ENCODE results near the gene THSD4.

The THSD4 gene

DNA sequence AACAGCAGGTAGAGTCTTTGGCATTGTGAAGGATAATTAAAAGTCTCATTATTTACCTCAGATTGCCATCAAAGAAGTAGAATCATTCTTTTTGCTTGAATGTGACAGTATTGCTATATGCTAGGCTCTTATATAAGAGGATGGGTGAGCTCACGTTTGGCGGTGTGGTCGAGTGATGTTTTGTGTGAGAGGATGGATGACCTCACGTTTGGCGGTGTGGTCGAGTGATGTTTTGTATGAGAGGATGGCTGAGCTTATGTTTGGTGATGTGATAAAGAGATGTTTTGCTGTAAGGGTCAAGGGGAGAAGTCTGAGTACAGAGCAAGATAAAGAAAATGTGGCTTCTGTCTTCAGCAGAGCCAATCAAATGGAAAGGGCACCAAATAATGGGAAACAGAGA is 395.5 kb downstream of the THSD4 start:
- Histone ChIP-seq H3K4me3 (ENCODE audit: low read depth in 1 of 5, low read length in 5 of 5) (no peak overlapping the region), H3K9ac (ENCODE audit: low read length in 5 of 5) (no peak overlapping the region), H3K9me3 (ENCODE audit: control insufficient read depth in 5 of 5, low read length in 5 of 5) (no peaks in the 10 kb centered on the region), H3K27me3 (ENCODE audit: control insufficient read depth in 5 of 5, insufficient read depth in 4 of 5, low read length in 5 of 5) (peaks cover 0 to 10% (median 3%) of the 10 kb centered on the region in 5 donors), H3K36me3 (ENCODE audit: control insufficient read depth in 5 of 5, insufficient read depth in 5 of 5, low read length in 5 of 5) (no peaks in the 10 kb centered on the region), H3K4me1 (ENCODE audit: control insufficient read depth in 5 of 5, insufficient read depth in 5 of 5, low read length in 5 of 5) (no peaks in the 10 kb centered on the region), H3K27ac (ENCODE audit: low read depth, low read length) (no peak overlapping the region)

DNA sequence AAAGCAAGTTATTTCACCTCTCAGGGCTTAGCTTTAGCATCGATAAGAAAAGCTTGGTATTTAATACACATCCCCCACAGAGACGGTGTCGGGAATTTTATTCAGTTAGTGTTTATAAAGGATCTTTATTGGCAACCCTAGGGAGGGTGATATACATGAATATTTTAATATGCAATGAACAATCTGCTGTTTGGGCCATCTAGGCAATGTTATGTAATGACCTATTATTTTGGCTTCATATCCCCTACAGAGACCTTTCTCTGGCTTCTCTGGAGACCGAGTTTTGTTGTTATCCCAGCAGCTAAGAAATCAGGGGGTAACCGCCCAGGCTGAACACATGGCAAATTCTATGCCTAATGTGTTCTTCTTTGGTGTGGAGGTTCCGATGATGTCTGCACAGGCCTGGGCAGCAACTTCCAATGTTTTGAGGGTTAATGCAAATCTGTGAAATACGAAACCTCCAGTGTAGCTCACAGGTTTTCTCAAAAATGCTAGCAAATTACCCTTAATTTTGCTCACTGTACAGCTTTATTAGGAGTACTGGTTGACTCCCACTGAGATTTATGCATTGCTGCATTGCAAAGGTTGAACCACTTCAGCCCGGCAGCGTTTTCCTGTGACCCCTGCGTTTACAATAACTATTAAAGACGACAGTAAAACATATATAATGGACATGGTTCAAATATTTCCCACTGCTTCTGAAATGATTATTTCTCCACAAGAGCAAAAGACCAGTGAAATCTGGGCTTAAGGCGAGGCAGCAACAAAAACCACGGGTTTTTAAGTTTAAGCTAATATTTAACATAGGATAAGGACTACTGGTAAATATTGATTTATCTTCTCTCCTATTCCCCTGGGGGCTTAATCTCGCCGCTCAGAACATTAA is 396.8 kb downstream of the THSD4 start:
- Histone ChIP-seq H3K9me3 (ENCODE audit: control insufficient read depth in 5 of 5, low read length in 5 of 5) (no peaks in the 10 kb centered on the region), H3K9ac (ENCODE audit: low read length in 5 of 5) (no peak overlapping the region), H3K4me1 (ENCODE audit: control insufficient read depth in 5 of 5, insufficient read depth in 5 of 5, low read length in 5 of 5) (no peaks in the 10 kb centered on the region), H3K27ac (ENCODE audit: low read depth, low read length) (no peak overlapping the region), H3K36me3 (ENCODE audit: control insufficient read depth in 5 of 5, insufficient read depth in 5 of 5, low read length in 5 of 5) (no peaks in the 10 kb centered on the region), H3K27me3 (ENCODE audit: control insufficient read depth in 5 of 5, insufficient read depth in 4 of 5, low read length in 5 of 5) (peaks cover 0 to 10% (median 3%) of the 10 kb centered on the region in 5 donors), H3K4me3 (ENCODE audit: low read depth in 1 of 5, low read length in 5 of 5) (no peak overlapping the region)

DNA sequence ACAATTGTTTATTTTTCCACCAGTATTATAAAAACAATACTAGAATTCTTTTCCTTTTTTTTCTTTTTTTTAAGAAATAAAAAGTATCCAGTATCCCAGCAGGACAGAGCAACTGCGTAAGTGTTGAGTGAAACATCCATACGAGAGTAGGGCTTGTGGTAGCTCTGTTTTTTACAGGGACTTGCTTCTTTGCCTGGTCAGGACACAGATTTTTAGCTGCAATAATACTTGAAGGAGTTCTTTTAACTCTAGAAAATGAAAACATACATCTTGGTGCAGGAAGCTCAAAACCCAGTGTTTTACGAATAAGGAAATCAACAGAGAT is 397.4 kb downstream of the THSD4 start:
- no peaks in the 10 kb centered on the region for H3K36me3 ChIP-seq (ENCODE audit: control insufficient read depth in 5 of 5, insufficient read depth in 5 of 5, low read length in 5 of 5)
- no peak overlapping the region for H3K9ac ChIP-seq (ENCODE audit: low read length in 5 of 5)
- no peaks in the 10 kb centered on the region for H3K9me3 ChIP-seq (ENCODE audit: control insufficient read depth in 5 of 5, low read length in 5 of 5)
- H3K4me1 ChIP-seq (ENCODE audit: control insufficient read depth in 5 of 5, insufficient read depth in 5 of 5, low read length in 5 of 5): no peaks in the 10 kb centered on the region
- H3K4me3 ChIP-seq (ENCODE audit: low read depth in 1 of 5, low read length in 5 of 5): no peak overlapping the region
- no peak overlapping the region for H3K27ac ChIP-seq (ENCODE audit: low read depth, low read length)
- peaks cover 0 to 10% (median 3%) of the 10 kb centered on the region in 5 donors for H3K27me3 ChIP-seq (ENCODE audit: control insufficient read depth in 5 of 5, insufficient read depth in 4 of 5, low read length in 5 of 5)

GRCh38 chr15:71515375-71516186 is 400.3 kb downstream of the THSD4 start:
- Histone ChIP-seq H3K36me3 (ENCODE audit: control insufficient read depth in 5 of 5, insufficient read depth in 5 of 5, low read length in 5 of 5) (no peaks in the 10 kb centered on the region), H3K9me3 (ENCODE audit: control insufficient read depth in 5 of 5, low read length in 5 of 5) (no peaks in the 10 kb centered on the region), H3K4me1 (ENCODE audit: control insufficient read depth in 5 of 5, insufficient read depth in 5 of 5, low read length in 5 of 5) (no peaks in the 10 kb centered on the region), H3K4me3 (ENCODE audit: low read depth in 1 of 5, low read length in 5 of 5) (no peak overlapping the region), H3K27ac (ENCODE audit: low read depth, low read length) (no peak overlapping the region), H3K9ac (ENCODE audit: low read length in 5 of 5) (no peak overlapping the region), H3K27me3 (ENCODE audit: control insufficient read depth in 5 of 5, insufficient read depth in 4 of 5, low read length in 5 of 5) (peaks cover 0 to 10% (median 3%) of the 10 kb centered on the region in 5 donors)

- Histone ChIP-seq H3K4me1 (ENCODE audit: control insufficient read depth in 5 of 5, insufficient read depth in 5 of 5, low read length in 5 of 5) (no peaks in the 10 kb centered on the region), H3K4me3 (ENCODE audit: low read depth in 1 of 5, low read length in 5 of 5) (no peak overlapping the region), H3K27me3 (ENCODE audit: control insufficient read depth in 5 of 5, insufficient read depth in 4 of 5, low read length in 5 of 5) (peaks cover 3 to 12% (median 3%) of the 10 kb centered on the region in 5 donors), H3K9ac (ENCODE audit: low read length in 5 of 5) (no peak overlapping the region), H3K9me3 (ENCODE audit: control insufficient read depth in 5 of 5, low read length in 5 of 5) (no peaks in the 10 kb centered on the region), H3K27ac (ENCODE audit: low read depth, low read length) (no peak overlapping the region), H3K36me3 (ENCODE audit: control insufficient read depth in 5 of 5, insufficient read depth in 5 of 5, low read length in 5 of 5) (no peaks in the 10 kb centered on the region)
Observed at GRCh38 chr15:71517751-71518150, 402.5 kb downstream of the THSD4 start.

- H3K9ac ChIP-seq (ENCODE audit: low read length in 5 of 5): no peak overlapping the region
- no peak overlapping the region for H3K27ac ChIP-seq (ENCODE audit: low read depth, low read length)
- no peaks in the 10 kb centered on the region for H3K36me3 ChIP-seq (ENCODE audit: control insufficient read depth in 5 of 5, insufficient read depth in 5 of 5, low read length in 5 of 5)
- H3K9me3 ChIP-seq (ENCODE audit: control insufficient read depth in 5 of 5, low read length in 5 of 5): no peaks in the 10 kb centered on the region
- no peak overlapping the region for H3K4me3 ChIP-seq (ENCODE audit: low read depth in 1 of 5, low read length in 5 of 5)
- peaks cover 0 to 13% (median 3%) of the 10 kb centered on the region in 5 donors for H3K27me3 ChIP-seq (ENCODE audit: control insufficient read depth in 5 of 5, insufficient read depth in 4 of 5, low read length in 5 of 5)
- H3K4me1 ChIP-seq (ENCODE audit: control insufficient read depth in 5 of 5, insufficient read depth in 5 of 5, low read length in 5 of 5): no peaks in the 10 kb centered on the region
Observed at GRCh38 chr15:71518661-71519060, 403.4 kb downstream of the THSD4 start.

DNA sequence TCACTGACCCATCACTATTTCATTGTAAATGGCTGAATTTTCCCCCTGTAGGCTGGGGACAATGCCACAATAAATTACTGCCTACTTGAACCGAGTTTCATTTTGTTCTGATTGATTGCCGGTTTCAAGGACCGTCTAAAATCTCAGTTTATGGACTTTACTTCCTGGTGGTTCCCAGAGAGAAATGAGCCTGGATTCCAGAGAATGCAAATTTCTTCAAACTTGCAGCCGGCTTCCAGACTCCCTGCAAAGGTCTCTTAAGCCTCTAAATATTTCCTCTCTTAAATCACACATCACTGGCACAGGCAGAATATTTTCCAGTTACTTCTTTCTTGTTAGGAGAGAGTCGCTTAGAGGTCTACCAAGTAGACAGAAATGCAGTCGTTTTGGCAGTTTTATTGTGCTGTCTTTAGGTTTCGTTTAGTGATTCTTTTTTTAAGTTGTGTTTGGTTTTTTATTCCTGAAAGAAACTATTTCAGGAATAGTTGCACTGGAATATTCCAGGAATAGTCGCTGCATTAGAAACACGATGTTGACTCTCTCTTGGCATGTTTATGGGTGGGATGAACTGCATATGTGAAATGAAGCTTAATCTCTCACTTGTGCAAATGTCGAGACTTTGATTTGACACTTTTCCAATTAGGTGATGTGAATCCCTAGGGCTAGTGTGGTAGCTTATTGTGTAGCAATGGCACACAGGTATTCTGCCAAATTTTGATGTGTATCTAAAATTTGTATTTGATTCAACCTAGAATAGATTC is 411.0 kb downstream of the THSD4 start:
- Histone ChIP-seq H3K27me3 (ENCODE audit: control insufficient read depth in 5 of 5, insufficient read depth in 4 of 5, low read length in 5 of 5) (peaks cover 0 to 11% (median 4%) of the 10 kb centered on the region in 5 donors), H3K9ac (ENCODE audit: low read length in 5 of 5) (no peak overlapping the region), H3K4me1 (ENCODE audit: control insufficient read depth in 5 of 5, insufficient read depth in 5 of 5, low read length in 5 of 5) (peaks cover 0 to 12% (median 2%) of the 10 kb centered on the region in 5 donors), H3K36me3 (ENCODE audit: control insufficient read depth in 5 of 5, insufficient read depth in 5 of 5, low read length in 5 of 5) (no peaks in the 10 kb centered on the region), H3K4me3 (ENCODE audit: low read depth in 1 of 5, low read length in 5 of 5) (no peak overlapping the region), H3K9me3 (ENCODE audit: control insufficient read depth in 5 of 5, low read length in 5 of 5) (no peaks in the 10 kb centered on the region), H3K27ac (ENCODE audit: low read depth, low read length) (no peak overlapping the region)

DNA sequence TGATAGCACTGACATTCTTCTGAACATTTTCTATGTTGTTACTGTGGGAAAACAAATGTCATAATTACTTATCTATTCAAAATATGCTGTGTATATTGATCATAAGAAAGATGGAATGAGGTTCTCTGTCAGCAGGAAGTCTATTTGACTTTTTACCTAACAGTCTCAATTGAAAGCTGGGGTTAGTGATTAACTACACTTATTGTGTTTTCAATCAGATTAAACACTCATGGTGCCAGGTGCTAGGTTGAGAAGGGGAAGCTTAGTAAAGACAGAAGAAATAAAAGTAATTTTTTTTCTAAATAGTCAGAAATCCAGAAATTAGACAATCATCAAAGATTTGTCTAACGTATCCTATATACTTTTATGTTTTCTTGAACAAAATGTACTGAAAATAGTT is 414.1 kb downstream of the THSD4 start:
- Histone ChIP-seq H3K27me3 (ENCODE audit: control insufficient read depth in 5 of 5, insufficient read depth in 4 of 5, low read length in 5 of 5) (peaks cover 0 to 8% (median 0%) of the 10 kb centered on the region in 5 donors), H3K36me3 (ENCODE audit: control insufficient read depth in 5 of 5, insufficient read depth in 5 of 5, low read length in 5 of 5) (no peaks in the 10 kb centered on the region), H3K4me1 (ENCODE audit: control insufficient read depth in 5 of 5, insufficient read depth in 5 of 5, low read length in 5 of 5) (peaks cover 0 to 12% (median 2%) of the 10 kb centered on the region in 5 donors), H3K4me3 (ENCODE audit: low read depth in 1 of 5, low read length in 5 of 5) (no peak overlapping the region), H3K9ac (ENCODE audit: low read length in 5 of 5) (no peak overlapping the region), H3K9me3 (ENCODE audit: control insufficient read depth in 5 of 5, low read length in 5 of 5) (peaks cover 0 to 3% (median 0%) of the 10 kb centered on the region in 5 donors), H3K27ac (ENCODE audit: low read depth, low read length) (no peak overlapping the region)

DNA sequence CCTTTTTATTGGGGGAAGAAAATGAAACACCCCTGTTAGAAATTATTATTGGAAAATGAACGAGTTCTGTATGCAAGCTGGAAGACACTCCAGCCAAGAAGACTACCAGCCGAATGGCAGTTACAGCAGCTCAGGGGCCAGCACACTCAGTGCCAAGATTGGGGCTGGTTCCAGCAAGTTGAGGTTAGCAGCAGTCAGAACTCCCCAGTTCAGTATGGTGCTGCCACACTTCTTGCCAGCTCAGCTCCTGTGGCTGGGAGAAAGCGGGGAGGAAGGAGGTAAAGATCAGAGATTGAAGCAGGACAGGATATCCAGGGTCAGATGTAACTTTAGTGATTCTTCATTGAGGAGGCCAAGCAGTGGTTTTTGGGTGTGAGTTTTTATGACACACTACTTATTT is 414.8 kb downstream of the THSD4 start:
- Histone ChIP-seq H3K9ac (ENCODE audit: low read length in 5 of 5) (no peak overlapping the region), H3K36me3 (ENCODE audit: control insufficient read depth in 5 of 5, insufficient read depth in 5 of 5, low read length in 5 of 5) (no peaks in the 10 kb centered on the region), H3K9me3 (ENCODE audit: control insufficient read depth in 5 of 5, low read length in 5 of 5) (peaks cover 0 to 3% (median 0%) of the 10 kb centered on the region in 5 donors), H3K4me1 (ENCODE audit: control insufficient read depth in 5 of 5, insufficient read depth in 5 of 5, low read length in 5 of 5) (peaks cover 0 to 12% (median 2%) of the 10 kb centered on the region in 5 donors), H3K27ac (ENCODE audit: low read depth, low read length) (no peak overlapping the region), H3K27me3 (ENCODE audit: control insufficient read depth in 5 of 5, insufficient read depth in 4 of 5, low read length in 5 of 5) (peaks cover 0 to 5% (median 0%) of the 10 kb centered on the region in 5 donors), H3K4me3 (ENCODE audit: low read depth in 1 of 5, low read length in 5 of 5) (no peak overlapping the region)
